PC-3 (cell line): ENCODE measurements around the gene CHMP2A.
A peak's percentile ranks its signal among the peaks of the same experiment; 100 is the strongest.

Experiments
- CTCF ChIP-seq: fragments of 300-600 bp; sonication (generic); conservative IDR thresholded peaks from 2 replicates; pipeline ENCODE4 v1.5.1; 2017; ENCODE audit warnings: antibody characterized with exemption, low read depth, mild to moderate bottlenecking, low read length
- EZH2 ChIP-seq: fragments of 300-600 bp; sonication (generic); IDR thresholded peaks from one replicate; pipeline ENCODE4 v1.6.1; 2017; ENCODE audit warnings: antibody characterized with exemption, mild to moderate bottlenecking, low read length; ENCODE audit not compliant: unreplicated experiment

DNA sequence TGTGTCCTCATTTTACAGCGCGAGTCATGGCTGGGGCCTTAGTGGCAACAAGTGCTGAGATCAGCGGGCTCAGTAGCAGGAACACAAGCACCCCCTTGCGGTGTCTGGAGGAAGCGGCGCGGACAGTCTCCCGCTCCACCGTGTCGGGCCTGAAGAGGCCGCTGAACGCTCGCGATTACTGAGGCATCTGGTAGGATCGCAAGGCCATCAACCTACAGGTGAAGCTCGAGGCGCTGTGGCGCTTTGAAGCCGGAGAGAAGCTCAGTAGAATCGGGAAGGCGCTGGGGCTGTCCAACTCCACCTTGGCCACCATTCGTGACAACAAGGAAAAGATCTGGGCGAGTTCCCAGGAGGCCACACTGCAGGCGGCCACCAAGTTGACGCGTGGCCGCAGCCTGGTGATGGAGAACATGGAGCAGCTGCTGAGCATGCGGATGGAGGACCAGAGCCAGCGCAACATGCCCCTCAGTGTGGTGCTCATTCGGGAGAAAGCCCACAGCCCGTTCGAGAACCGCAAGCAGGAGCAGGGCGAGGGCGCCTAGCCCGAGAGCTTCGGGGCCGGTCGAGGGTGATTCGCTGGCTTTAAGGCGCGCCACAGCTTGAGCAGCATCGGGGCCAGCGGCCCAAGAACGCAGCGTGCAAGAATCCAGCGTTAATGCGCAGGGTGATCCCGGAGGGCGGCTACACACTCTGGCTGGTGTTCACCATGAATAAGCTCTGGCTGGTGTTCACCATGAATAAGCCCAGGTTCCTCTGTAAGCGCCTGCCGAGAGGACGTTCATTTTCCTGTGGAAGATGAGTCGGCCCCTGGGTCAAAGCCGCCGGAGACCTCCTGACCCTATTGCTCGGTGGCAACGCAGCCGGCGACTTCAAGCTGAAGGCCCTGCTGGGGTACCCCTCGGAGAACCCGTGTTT, 26.6 kb upstream of the CHMP2A start:
- peak; percentile 99 for TF ChIP-seq CTCF
- TF ChIP-seq EZH2 = no peak
